Lower leg skin (tissue), 3 donors: ENCODE measurements around the gene OBSCN.

Experiments used
- POLR2A ChIP-seq, 2 donors: fragments of 450-650 bp; IDR thresholded peaks; one replicate each; pipeline ENCODE4 v1.6.1; 2016 to 2017; ENCODE audit warnings: antibody characterized with exemption in 2 of 2, mild to moderate bottlenecking in 1 of 2, moderate library complexity in 1 of 2
- TF ChIP-seq, protein P1 (sequence below), 3 donors: fragments of 450-650 bp; IDR thresholded peaks; one replicate each; pipeline ENCODE4 v1.5.1; 2016; ENCODE audit warnings: antibody characterized with exemption in 3 of 3, mild to moderate bottlenecking in 3 of 3, moderate library complexity in 2 of 3

- TF ChIP-seq, protein P1, sequence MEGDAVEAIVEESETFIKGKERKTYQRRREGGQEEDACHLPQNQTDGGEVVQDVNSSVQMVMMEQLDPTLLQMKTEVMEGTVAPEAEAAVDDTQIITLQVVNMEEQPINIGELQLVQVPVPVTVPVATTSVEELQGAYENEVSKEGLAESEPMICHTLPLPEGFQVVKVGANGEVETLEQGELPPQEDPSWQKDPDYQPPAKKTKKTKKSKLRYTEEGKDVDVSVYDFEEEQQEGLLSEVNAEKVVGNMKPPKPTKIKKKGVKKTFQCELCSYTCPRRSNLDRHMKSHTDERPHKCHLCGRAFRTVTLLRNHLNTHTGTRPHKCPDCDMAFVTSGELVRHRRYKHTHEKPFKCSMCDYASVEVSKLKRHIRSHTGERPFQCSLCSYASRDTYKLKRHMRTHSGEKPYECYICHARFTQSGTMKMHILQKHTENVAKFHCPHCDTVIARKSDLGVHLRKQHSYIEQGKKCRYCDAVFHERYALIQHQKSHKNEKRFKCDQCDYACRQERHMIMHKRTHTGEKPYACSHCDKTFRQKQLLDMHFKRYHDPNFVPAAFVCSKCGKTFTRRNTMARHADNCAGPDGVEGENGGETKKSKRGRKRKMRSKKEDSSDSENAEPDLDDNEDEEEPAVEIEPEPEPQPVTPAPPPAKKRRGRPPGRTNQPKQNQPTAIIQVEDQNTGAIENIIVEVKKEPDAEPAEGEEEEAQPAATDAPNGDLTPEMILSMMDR (IDR thresholded peaks at IDR 0.05): no peak
- no peak for TF ChIP-seq POLR2A (IDR thresholded peaks at IDR 0.05)
Measured at GRCh38 chr1:228280961-228281591, 73.2 kb downstream of the OBSCN start.
